ENCODE data around the gene VKORC1L1.
"Not testable (repeated sequence)": the region's sequence is repeated elsewhere in the genome, so short reads cannot be mapped to it uniquely, and the experiment has no call there.

The VKORC1L1 gene

GRCh38 chr7:65840446-65840845, 32.4 kb upstream of the VKORC1L1 start:
- CTCF ChIA-PET = no interaction called here
- POLR2A ChIA-PET = interaction anchor here (0.7 kb wide), 1 partner anchor 90 kb away, joined by 3 read pairs; no protein-coding TSS in a partner anchor
- TF ChIP-seq FOXM1 (IDR thresholded peaks at IDR 0.05; ENCODE audit: borderline replicate concordance) = no peak
- no peak for TF ChIP-seq ZNF384 (IDR thresholded peaks at IDR 0.05)
- no peak for TF ChIP-seq ARNT (IDR thresholded peaks at IDR 0.05)
- TF ChIP-seq SP1 (IDR thresholded peaks at IDR 0.05) = no peak
- TF ChIP-seq TARDBP (IDR thresholded peaks at IDR 0.05) = no peak
- TF ChIP-seq HDGF (IDR thresholded peaks at IDR 0.05; ENCODE audit: borderline replicate concordance) = no peak
- no peak for TF ChIP-seq CTBP1 (IDR thresholded peaks at IDR 0.05; ENCODE audit: borderline replicate concordance)
- TF ChIP-seq FOXK2 (IDR thresholded peaks at IDR 0.05) = no peak
- no peak for TF ChIP-seq NFRKB (IDR thresholded peaks at IDR 0.05)
- TF ChIP-seq FOXA1 (IDR thresholded peaks at IDR 0.05) = no peak
- TF ChIP-seq L3MBTL2 (conservative IDR thresholded peaks at IDR 0.05) = no peak
- no peak for DNase-seq (ENCODE audit: extremely low spot score)

- DNase-seq (ENCODE audit: extremely low spot score); CTCF ChIA-PET; POLR2A ChIA-PET: not testable (repeated sequence)
Observed at GRCh38 chr7:65843616-65844015, 29.3 kb upstream of the VKORC1L1 start.

- TF ChIP-seq, protein P1, sequence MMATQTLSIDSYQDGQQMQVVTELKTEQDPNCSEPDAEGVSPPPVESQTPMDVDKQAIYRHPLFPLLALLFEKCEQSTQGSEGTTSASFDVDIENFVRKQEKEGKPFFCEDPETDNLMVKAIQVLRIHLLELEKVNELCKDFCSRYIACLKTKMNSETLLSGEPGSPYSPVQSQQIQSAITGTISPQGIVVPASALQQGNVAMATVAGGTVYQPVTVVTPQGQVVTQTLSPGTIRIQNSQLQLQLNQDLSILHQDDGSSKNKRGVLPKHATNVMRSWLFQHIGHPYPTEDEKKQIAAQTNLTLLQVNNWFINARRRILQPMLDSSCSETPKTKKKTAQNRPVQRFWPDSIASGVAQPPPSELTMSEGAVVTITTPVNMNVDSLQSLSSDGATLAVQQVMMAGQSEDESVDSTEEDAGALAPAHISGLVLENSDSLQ (IDR thresholded peaks at IDR 0.05) = no peak
- TF ChIP-seq SP1 (IDR thresholded peaks at IDR 0.05) (no peak), LEF1 (IDR thresholded peaks at IDR 0.05; ENCODE audit: borderline replicate concordance) (no peak), FOXA1 (IDR thresholded peaks at IDR 0.05) (no peak), TARDBP (IDR thresholded peaks at IDR 0.05) (no peak), SUZ12 (IDR thresholded peaks at IDR 0.05) (no peak), FOXK2 (IDR thresholded peaks at IDR 0.05) (no peak), NFRKB (IDR thresholded peaks at IDR 0.05) (no peak), L3MBTL2 (conservative IDR thresholded peaks at IDR 0.05) (no peak), ELF4 (IDR thresholded peaks at IDR 0.05) (no peak), BHLHE40 (IDR thresholded peaks at IDR 0.05; ENCODE audit: borderline replicate concordance) (no peak), HDGF (IDR thresholded peaks at IDR 0.05; ENCODE audit: borderline replicate concordance) (no peak), CTBP1 (IDR thresholded peaks at IDR 0.05; ENCODE audit: borderline replicate concordance) (no peak), ZNF384 (IDR thresholded peaks at IDR 0.05) (no peak), ARNT (IDR thresholded peaks at IDR 0.05) (no peak), FOXM1 (IDR thresholded peaks at IDR 0.05; ENCODE audit: borderline replicate concordance) (no peak)
- no peak for DNase-seq (ENCODE audit: extremely low spot score)
- CTCF ChIA-PET = no interaction called here
- POLR2A ChIA-PET = no interaction called here
Observed at GRCh38 chr7:65846008-65846570, 26.8 kb upstream of the VKORC1L1 start.

- CTCF ChIA-PET, POLR2A ChIA-PET: not testable (repeated sequence)
Observed at GRCh38 chr7:65853426-65853825, 19.4 kb upstream of the VKORC1L1 start.

GRCh38 chr7:65853892-65854291, 19.0 kb upstream of the VKORC1L1 start:
- DNase-seq (ENCODE audit: extremely low spot score); POLR2A ChIA-PET; CTCF ChIA-PET: not testable (repeated sequence)

More at GRCh38 chr7:65853426-65853825, 19.4 kb upstream of the VKORC1L1 start:
- DNase-seq (ENCODE audit: extremely low spot score) = not testable (repeated sequence)

DNA sequence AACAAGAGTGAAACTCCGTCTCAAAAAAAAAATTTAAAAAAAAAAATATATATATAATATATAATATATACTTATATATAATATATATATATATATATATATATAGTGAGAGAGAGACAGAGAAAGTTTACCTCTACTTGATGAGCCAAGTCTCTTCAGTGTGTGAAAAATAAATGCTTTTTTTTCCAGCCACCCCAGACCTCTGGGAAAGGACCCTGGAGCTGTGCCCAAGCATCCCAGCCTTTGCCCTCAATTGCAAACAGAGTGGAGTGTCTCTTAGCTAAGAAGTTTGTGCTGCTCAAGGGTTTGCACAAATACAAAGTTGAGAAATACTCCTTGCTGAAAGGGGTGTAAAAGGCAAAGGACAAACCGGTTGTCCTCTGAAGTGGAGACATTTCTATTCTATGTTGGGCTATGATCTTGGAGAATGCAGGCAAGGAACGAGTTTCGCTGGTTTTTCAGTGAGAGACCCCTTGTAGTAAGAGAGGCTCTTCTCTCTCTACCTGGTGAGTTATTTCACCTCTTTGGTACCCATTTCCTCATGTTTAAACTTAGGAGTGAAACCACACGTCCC, 15.5 kb upstream of the VKORC1L1 start:
- CTCF ChIA-PET; DNase-seq (ENCODE audit: extremely low spot score); POLR2A ChIA-PET: not testable (repeated sequence)

DNA sequence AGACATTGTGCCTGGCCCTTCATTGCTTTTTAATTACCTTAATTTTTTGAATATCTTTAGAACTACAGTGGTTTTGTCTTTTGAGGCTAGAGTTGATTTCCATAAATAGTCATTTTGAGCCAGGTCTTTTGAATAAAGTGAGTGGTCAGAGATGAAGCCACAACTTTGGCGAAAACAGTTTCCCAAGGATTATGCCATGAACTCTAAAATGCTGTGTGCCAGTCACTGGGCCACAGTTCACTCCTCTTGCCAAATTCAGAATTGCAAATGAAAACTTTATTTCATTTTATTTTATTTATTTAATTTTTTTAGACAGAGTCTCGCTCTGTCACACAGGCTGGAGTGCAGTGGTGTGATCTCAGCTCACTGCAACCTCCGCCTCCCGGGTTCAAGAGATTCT, 14.2 kb upstream of the VKORC1L1 start:
- DNase-seq (ENCODE audit: extremely low spot score); POLR2A ChIA-PET; CTCF ChIA-PET: not testable (repeated sequence)

GRCh38 chr7:65866244-65866643, 6.6 kb upstream of the VKORC1L1 start:
- CTCF ChIA-PET; DNase-seq (ENCODE audit: extremely low spot score); POLR2A ChIA-PET: not testable (repeated sequence)

DNA sequence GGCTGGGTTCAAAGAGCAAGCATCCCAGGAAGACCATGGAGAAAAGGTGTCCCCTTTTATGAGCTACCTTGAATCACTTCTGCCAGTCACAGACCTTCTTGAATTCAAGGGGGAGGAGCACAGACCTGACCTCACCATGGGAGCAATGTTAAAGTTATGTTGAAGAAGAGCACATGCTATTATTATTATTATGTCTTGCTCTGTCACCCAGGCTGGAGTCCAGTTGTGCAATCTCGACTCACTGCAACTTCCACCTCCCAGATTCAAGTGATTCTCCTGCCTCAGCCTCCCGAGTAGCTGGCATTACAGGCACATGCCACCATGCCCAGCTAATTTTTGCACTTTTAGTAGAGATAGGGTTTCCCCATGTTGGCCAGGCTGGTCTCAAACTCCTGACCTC, 5.2 kb upstream of the VKORC1L1 start:
- POLR2A ChIA-PET; DNase-seq (ENCODE audit: extremely low spot score); CTCF ChIA-PET: not testable (repeated sequence)

- POLR2A ChIA-PET; DNase-seq (ENCODE audit: extremely low spot score); CTCF ChIA-PET: not testable (repeated sequence)
Observed at GRCh38 chr7:65869312-65869711, 3.6 kb upstream of the VKORC1L1 start.

- CTCF ChIA-PET; DNase-seq (ENCODE audit: extremely low spot score); POLR2A ChIA-PET: not testable (repeated sequence)
Observed at GRCh38 chr7:65871451-65871850, 1.4 kb upstream of the VKORC1L1 start.

GRCh38 chr7:65873582-65874193, 814 bp downstream of the VKORC1L1 start:
- peak; percentile 8 for DNase-seq (ENCODE audit: extremely low spot score)
- POLR2A ChIA-PET, CTCF ChIA-PET: not testable (repeated sequence)

DNA sequence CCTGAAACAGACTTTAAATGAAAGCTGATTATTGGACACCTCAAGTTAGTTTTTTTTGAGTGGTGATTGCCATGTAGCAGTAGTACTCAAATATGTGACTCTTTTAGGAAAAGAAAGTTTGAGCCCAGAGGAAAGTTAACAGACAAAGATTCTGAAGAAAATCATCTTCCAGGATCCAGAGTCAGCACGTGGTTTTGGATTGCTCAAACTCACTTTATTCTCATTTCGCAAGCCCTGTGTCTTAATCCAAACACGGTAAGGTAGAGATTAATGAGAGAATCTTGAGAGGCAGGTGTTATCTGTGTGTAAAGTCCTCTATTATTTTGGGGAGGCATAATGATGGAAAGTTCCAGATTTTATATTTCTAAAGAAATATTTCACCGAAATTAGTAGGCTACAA, 2.8 kb downstream of the VKORC1L1 start:
- POLR2A ChIA-PET; DNase-seq (ENCODE audit: extremely low spot score); CTCF ChIA-PET: not testable (repeated sequence)

DNA sequence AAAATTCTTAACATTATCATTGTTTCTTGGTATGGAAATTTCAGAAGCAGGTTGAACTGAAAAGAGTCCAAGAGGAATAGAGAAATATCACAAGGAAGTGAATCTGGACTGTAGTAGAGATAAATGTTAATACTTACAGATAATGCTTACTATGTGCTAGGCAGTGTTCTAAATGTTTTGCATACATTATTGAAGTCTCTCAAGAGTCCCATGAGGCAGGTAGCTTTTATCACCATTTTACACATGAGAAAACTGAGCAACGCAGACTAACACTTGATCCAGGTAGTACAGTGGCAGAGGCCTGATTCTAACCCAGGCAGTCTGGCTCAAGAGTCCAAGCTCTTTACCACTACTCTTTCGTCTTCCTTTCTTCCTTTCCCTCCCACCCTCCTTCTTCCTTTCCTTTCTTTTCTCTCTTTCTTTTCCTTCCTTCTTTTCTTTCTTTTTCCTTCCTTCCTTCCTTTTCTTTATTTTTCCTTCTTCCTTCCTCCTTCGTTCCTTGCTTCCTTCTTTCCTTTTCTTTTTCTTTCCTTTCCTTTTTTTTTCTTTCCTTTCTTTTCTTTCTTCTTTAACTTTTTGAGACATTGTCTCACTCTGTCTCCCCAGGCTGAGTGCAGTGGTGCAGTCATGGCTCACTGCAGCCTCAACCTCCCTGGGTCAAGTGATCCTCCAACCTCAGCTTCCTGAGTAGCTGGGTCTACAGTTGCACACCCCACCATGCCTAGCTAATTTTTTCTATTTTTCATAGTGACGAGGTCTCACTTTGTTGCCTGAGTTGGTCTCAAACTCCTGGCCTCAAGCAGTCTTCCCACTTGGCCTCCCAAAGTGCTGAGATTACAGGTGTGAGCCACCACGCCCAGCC, 6.6 kb downstream of the VKORC1L1 start:
- CTCF ChIA-PET; POLR2A ChIA-PET; DNase-seq (ENCODE audit: extremely low spot score): not testable (repeated sequence)

Data from HEK293T (cell line).